Vagina (tissue), 2 donors: ENCODE results near the gene EIF4E1B. TPM values are rescaled to one million over a fixed set of nuclear protein-coding genes. Genes with fewer than 3 reads are reported as not detected.

Experiments
- DNase-seq, 2 donors: peaks; one replicate each; pipeline ENCODE4 v3.0.0-alpha.2; 2017; ENCODE audit errors: extremely low spot score in 2 of 2
- H3K27ac ChIP-seq: fragments of 200-600 bp; sonication (generic); one replicate; pipeline ENCODE4 v1.5.1; 2019
- H3K27me3 ChIP-seq: fragments of 200-600 bp; sonication (generic); one replicate; pipeline ENCODE4 v1.5.1; 2019
- H3K36me3 ChIP-seq, 2 donors: fragments of 200-600 bp; sonication (generic); one replicate each; pipeline ENCODE4 v1.5.1; 2017 to 2019
- H3K4me1 ChIP-seq: fragments of 200-600 bp; sonication (generic); one replicate; pipeline ENCODE4 v1.5.1; 2019
- H3K4me3 ChIP-seq, 2 donors: fragments of 200-600 bp; sonication (generic); 1 replicate in 1 of 2; 2 replicates in 1 of 2; pipeline ENCODE4 v1.5.1; 2016 to 2019
- H3K9me3 ChIP-seq: fragments of 200-600 bp; sonication (generic); one replicate; pipeline ENCODE4 v1.5.1; 2019
- CTCF ChIP-seq, 3 experiments: fragments of 450-650 bp in 2 of 3; fragments of 200-600 bp in 1 of 3; sonication (generic) in 1 of 3; IDR thresholded peaks; one replicate each; pipeline ENCODE4 v1.5.1; 2017 to 2019; ENCODE audit warnings: antibody characterized with exemption in 3 of 3, mild to moderate bottlenecking in 2 of 3, moderate library complexity in 2 of 3
- POLR2A ChIP-seq, 2 donors: fragments of 450-650 bp; IDR thresholded peaks; one replicate each; pipeline ENCODE4 v1.6.1; 2017; ENCODE audit warnings: antibody characterized with exemption in 2 of 2, mild to moderate bottlenecking in 2 of 2, moderate library complexity in 2 of 2
- POLR2AphosphoS5 ChIP-seq, 2 donors: sonication (generic); formaldehyde crosslinking; IDR thresholded peaks; one replicate each; pipeline ENCODE4 v1.9.0; 2017; ENCODE audit warnings: antibody characterized with exemption in 2 of 2, mild to moderate bottlenecking in 2 of 2, low read depth in 1 of 2; ENCODE audit not compliant: insufficient read depth in 1 of 2
- intact Hi-C: fragments of 100-400 bp; cut with DNase I; formaldehyde crosslinking; loops from one replicate; pipeline ENCODE4 v1.15.1; 2023
- total RNA-seq: library from RNA; depleted of rRNA; stranded (reverse); fragments of >200 nt; gene quantifications from one replicate; pipeline ENCODE4 v1.2.3, GENCODE V29; 2016

EIF4E1B gene
- total RNA-seq, 1 donor from 2014 or later, result not detected

GRCh38 chr5:176647030-176647842 is 16.8 kb downstream of the EIF4E1B start, which contains the start of gene TSPAN17:
Gene TSPAN17 (plus strand): TSS chr5:176647484. CDS start chr5:176647616, 132 bp downstream.
- H3K9me3 ChIP-seq, result no peaks in the 10 kb centered on the region
- intact Hi-C loops, result no loop called here

GRCh38 chr5:176647843-176648473 is 17.5 kb downstream of the EIF4E1B start:
- Histone ChIP-seq H3K9me3 (no peaks in the 10 kb centered on the region), H3K27ac (peak overlapping the region; percentile 60), H3K27me3 (no peaks in the 10 kb centered on the region), H3K4me1 (peaks cover 34% of the 10 kb centered on the region), H3K4me3 (peak overlapping the region; percentile 68 to 81), H3K36me3 (peaks cover 0 to 2% of the 10 kb centered on the region in 2 donors)
- TF ChIP-seq POLR2A (IDR thresholded peaks at IDR 0.05) (no peak), CTCF (IDR thresholded peaks at IDR 0.05) (no peak), POLR2AphosphoS5 (IDR thresholded peaks at IDR 0.05; ENCODE audit: insufficient read depth in 1 of 2, low read depth in 1 of 2) (no peak)
- no peak for DNase-seq
- intact Hi-C loops, result no loop called here

More at GRCh38 chr5:176647030-176647842, 16.8 kb downstream of the EIF4E1B start, which contains the start of gene TSPAN17:
- TF ChIP-seq POLR2A (IDR thresholded peaks at IDR 0.05) (peak in 1 of 2 donors; percentile 60), CTCF (IDR thresholded peaks at IDR 0.05) (no peak), POLR2AphosphoS5 (IDR thresholded peaks at IDR 0.05; ENCODE audit: insufficient read depth in 1 of 2, low read depth in 1 of 2) (peak; percentile 53 to 58)
- no peaks in the 10 kb centered on the region for H3K36me3 ChIP-seq
- peak in 1 of 2 donors; percentile 97 for DNase-seq
- peak within 1 kb of the TSS; percentile 71 for H3K27ac ChIP-seq
- peaks cover 34% of the 10 kb centered on the region for H3K4me1 ChIP-seq
- no peaks in the 10 kb centered on the region for H3K27me3 ChIP-seq
- H3K4me3 ChIP-seq, result peak within 1 kb of the TSS; percentile 68 to 81

GRCh38 chr5:176648474-176649194 is 18.2 kb downstream of the EIF4E1B start:
- H3K27me3 ChIP-seq, result no peaks in the 10 kb centered on the region
- TF ChIP-seq CTCF (IDR thresholded peaks at IDR 0.05) (no peak), POLR2AphosphoS5 (IDR thresholded peaks at IDR 0.05; ENCODE audit: insufficient read depth in 1 of 2, low read depth in 1 of 2) (no peak), POLR2A (IDR thresholded peaks at IDR 0.05) (no peak)
- intact Hi-C loops, result no loop called here
- no peaks in the 10 kb centered on the region for H3K9me3 ChIP-seq
- DNase-seq, result no peak
- peaks cover 37% of the 10 kb centered on the region for H3K4me1 ChIP-seq
- peak overlapping the region; percentile 60 for H3K27ac ChIP-seq
- peak overlapping the region; percentile 68 to 81 for H3K4me3 ChIP-seq
- peaks cover 0 to 9% of the 10 kb centered on the region in 2 donors for H3K36me3 ChIP-seq

- Histone ChIP-seq H3K27ac (no peak overlapping the region), H3K4me3 (no peak overlapping the region), H3K27me3 (no peaks in the 10 kb centered on the region), H3K36me3 (peaks cover 0 to 14% of the 10 kb centered on the region in 2 donors), H3K9me3 (no peaks in the 10 kb centered on the region), H3K4me1 (peaks cover 50% of the 10 kb centered on the region)
- intact Hi-C loops, result no loop called here
- DNase-seq, result no peak
- TF ChIP-seq CTCF (IDR thresholded peaks at IDR 0.05), result no peak
- no peak for TF ChIP-seq POLR2A (IDR thresholded peaks at IDR 0.05)
- no peak for TF ChIP-seq POLR2AphosphoS5 (IDR thresholded peaks at IDR 0.05; ENCODE audit: insufficient read depth in 1 of 2, low read depth in 1 of 2)
Measured at GRCh38 chr5:176650354-176650884, 19.9 kb downstream of the EIF4E1B start.
